ENCODE data around the gene DENND5A. TPM values are rescaled to one million over a fixed set of nuclear protein-coding genes. Genes with fewer than 3 reads are reported as not detected.

Gene DENND5A
- total and polyA plus RNA-seq, 10 of the 15 experiments (the other 5 are each of a cell fraction or from before 2014, with no cell fraction given), result 15.6 to 157 (median 85.1) TPM

GRCh38 chr11:9193316-9193715 is 71.8 kb downstream of the DENND5A start:
- no peaks in the 10 kb centered on the region for H3K79me2 ChIP-seq (ENCODE audit: control insufficient read depth, insufficient read depth, low read length)
- DNase-seq (ENCODE audit: low read depth, low spot score) (no peak), ATAC-seq (no peak), FAIRE-seq (no peak)
- no peak overlapping the region for H3K4me3 ChIP-seq
- ChIA-PET POLR2A (no interaction called here), CTCF (interaction anchor here (0.5 to 1.1 kb wide), 3 partner anchors 10 to 1114 kb away, joined by 3 to 5 read pairs (median 3); no protein-coding TSS in a partner anchor), SMC1A (ENCODE audit: uncharacterized antibody, unreplicated experiment) (interaction anchor here (0.6 kb wide), 1 partner anchor 11 kb away, joined by 3 read pairs; no protein-coding TSS in a partner anchor), RAD21 (ENCODE audit: unreplicated experiment) (interaction anchor here (1.2 kb wide), 1 partner anchor 67 kb away, joined by 3 read pairs; no protein-coding TSS in a partner anchor)
- H3K9me3 ChIP-seq (replicated peaks; ENCODE audit: control insufficient read depth, insufficient read depth, low read length), result peaks cover 1% of the 10 kb centered on the region; the same call in 2 of the 3 replicates
- no TSS peak for BruUV-seq (replicated peaks)
- no peaks in the 10 kb centered on the region for H4K20me1 ChIP-seq (ENCODE audit: control insufficient read depth, insufficient read depth)
- intact Hi-C loops (cut with micrococcal nuclease; ENCODE audit: unreplicated experiment) (no loop called here), in situ Hi-C loops (cut with MboI) (no loop called here)
- no peak overlapping the region for H3K27ac ChIP-seq (ENCODE audit: control insufficient read depth, insufficient read depth)
- peaks cover 0 to 11% of the 10 kb centered on the region in 2 experiments; a peak in 2 of 4 replicates for H3K36me3 ChIP-seq (ENCODE audit: control insufficient read depth in 2 of 2, insufficient read depth in 2 of 2, low read length in 1 of 2)
- WGBS (ENCODE audit: insufficient coverage, insufficient replicate concordance, low lambda C conversion rate, missing lambda C conversion rate), result 94% methylated on average over 3 of the region's 3 CpGs
- TF ChIP-seq ZBTB33 (IDR thresholded peaks at IDR 0.05) (no peak), IRF4 (IDR thresholded peaks at IDR 0.05; ENCODE audit: low read depth, low read length) (no peak), KDM1A (IDR thresholded peaks at IDR 0.05; ENCODE audit: borderline replicate concordance) (no peak), RAD21 (IDR thresholded peaks at IDR 0.05; ENCODE audit: insufficient read depth, low read depth, low read length) (no peak), LARP7 (IDR thresholded peaks at IDR 0.05) (no peak), SPI1 (IDR thresholded peaks at IDR 0.05; ENCODE audit: borderline replicate concordance, insufficient read depth, low read depth, low read length) (no peak), HSF1 (IDR thresholded peaks at IDR 0.05; ENCODE audit: low read depth, low read length) (no peak), CTCF (IDR thresholded peaks at IDR 0.05 in 2 of 3, conservative IDR thresholded peaks at IDR 0.05 in 1 of 3; ENCODE audit: control insufficient read depth in 2 of 3, extremely low read depth in 1 of 3, insufficient read depth in 1 of 3, low read depth in 3 of 3, low read length in 3 of 3) (no peak), CREB1 (IDR thresholded peaks at IDR 0.05; ENCODE audit: low read depth) (no peak), GATAD2B (conservative IDR thresholded peaks at IDR 0.05; ENCODE audit: low read depth) (no peak), FOS (IDR thresholded peaks at IDR 0.05; ENCODE audit: borderline replicate concordance, extremely low read depth, insufficient read length) (no peak), NBN (IDR thresholded peaks at IDR 0.05) (no peak), BCL11A (IDR thresholded peaks at IDR 0.05; ENCODE audit: low read depth, low read length) (no peak), ZNF207 (IDR thresholded peaks at IDR 0.05; ENCODE audit: borderline replicate concordance) (no peak), TAF1 (IDR thresholded peaks at IDR 0.05; ENCODE audit: borderline replicate concordance, low read depth, low read length) (no peak), MEF2B (IDR thresholded peaks at IDR 0.05; ENCODE audit: partially characterized antibody, poor library complexity, severe bottlenecking) (no peak)
- H2AFZ ChIP-seq (ENCODE audit: control insufficient read depth, low read depth, low read length), result no peak overlapping the region
- no peaks in the 10 kb centered on the region for H3K27me3 ChIP-seq (replicated peaks in 1 of 2; ENCODE audit: control insufficient read depth in 2 of 2, insufficient read depth in 2 of 2, low read length in 1 of 2)
- no peak overlapping the region for H3K9ac ChIP-seq (ENCODE audit: control insufficient read depth, insufficient read depth, low read length)
- H3K4me1 ChIP-seq (ENCODE audit: control insufficient read depth, insufficient read depth, low read length), result no peaks in the 10 kb centered on the region
- no peak overlapping the region for H3K4me2 ChIP-seq (ENCODE audit: control insufficient read depth, insufficient read depth)
